ENCODE measurements around the gene EXD3.
"Not testable (repeated sequence)": the region's sequence is repeated elsewhere in the genome, so short reads cannot be mapped to it uniquely, and the experiment has no call there.

The EXD3 gene

GRCh38 chr9:137265496-137266161, 157.3 kb downstream of the EXD3 start:
- no peak for DNase-seq

GRCh38 chr9:137264067-137264466, 158.9 kb downstream of the EXD3 start:
- DNase-seq = no peak

- DNase-seq = no peak
Measured at GRCh38 chr9:137263506-137263905, 159.5 kb downstream of the EXD3 start.

- no peak for DNase-seq
Measured at GRCh38 chr9:137262909-137263285, 160.1 kb downstream of the EXD3 start.

- DNase-seq = not testable (repeated sequence)
Measured at GRCh38 chr9:137262173-137262908, 160.6 kb downstream of the EXD3 start.
